GM18505 (cell line): Measurements from ENCODE around the gene DCAF11.

Experiments
- ATAC-seq: cut with Tn5 transposase; IDR thresholded peaks from one replicate; pipeline ENCODE4 v1.9.1; 2021; ENCODE audit not compliant: unreplicated experiment
- POLR2A ChIP-seq: IDR thresholded peaks from 4 replicates; pipeline ENCODE4 v1.6.1; 2011; ENCODE audit warnings: borderline replicate concordance; ENCODE audit not compliant: insufficient read depth, insufficient read length; ENCODE audit errors: extremely low read depth

Gene DCAF11

GRCh38 chr14:24083462-24083861, 31.1 kb upstream of the DCAF11 start:
- TF ChIP-seq POLR2A = no peak
- no peak for ATAC-seq

- no peak for ATAC-seq
- TF ChIP-seq POLR2A = no peak
These were observed 30.1 kb upstream of the DCAF11 start for GRCh38 chr14:24084440-24084839.

GRCh38 chr14:24085215-24085614, 29.4 kb upstream of the DCAF11 start:
- ATAC-seq = no peak

GRCh38 chr14:24086193-24086955, 28.2 kb upstream of the DCAF11 start:
- no peak for ATAC-seq
- no peak for TF ChIP-seq POLR2A

More at GRCh38 chr14:24085215-24085614, 29.4 kb upstream of the DCAF11 start:
- no peak for TF ChIP-seq POLR2A

- ATAC-seq = no peak
- no peak for TF ChIP-seq POLR2A
These were observed 27.6 kb upstream of the DCAF11 start for GRCh38 chr14:24087004-24087403.

- TF ChIP-seq POLR2A = no peak
- ATAC-seq = no peak
These were observed 26.5 kb upstream of the DCAF11 start for GRCh38 chr14:24088095-24088494.

- no peak for ATAC-seq
- no peak for TF ChIP-seq POLR2A
These were observed 24.7 kb upstream of the DCAF11 start for GRCh38 chr14:24089890-24090289.

- ATAC-seq = no peak
- no peak for TF ChIP-seq POLR2A
These were observed 22.5 kb upstream of the DCAF11 start for GRCh38 chr14:24092110-24092504.

GRCh38 chr14:24092505-24093206, 21.9 kb upstream of the DCAF11 start:
- TF ChIP-seq POLR2A = no peak
- ATAC-seq = no peak

GRCh38 chr14:24093207-24093900, 21.2 kb upstream of the DCAF11 start:
- ATAC-seq = no peak
- no peak for TF ChIP-seq POLR2A

- TF ChIP-seq POLR2A = peak; percentile 98
- ATAC-seq = peak; percentile 44
These were observed 20.4 kb upstream of the DCAF11 start, which contains the start of gene PCK2 for GRCh38 chr14:24093901-24094840. PCK2 (plus strand) TSS chr14:24094311; CDS start chr14:24094406, 95 bp downstream.

GRCh38 chr14:24094841-24095270, 19.7 kb upstream of the DCAF11 start:
- TF ChIP-seq POLR2A = no peak
- ATAC-seq = no peak

GRCh38 chr14:24095271-24096068, 19.1 kb upstream of the DCAF11 start:
- ATAC-seq = peak; percentile 64
- peak; percentile 98 for TF ChIP-seq POLR2A
